ENCODE measurements around the gene ASTN2.

Gene ASTN2

DNA sequence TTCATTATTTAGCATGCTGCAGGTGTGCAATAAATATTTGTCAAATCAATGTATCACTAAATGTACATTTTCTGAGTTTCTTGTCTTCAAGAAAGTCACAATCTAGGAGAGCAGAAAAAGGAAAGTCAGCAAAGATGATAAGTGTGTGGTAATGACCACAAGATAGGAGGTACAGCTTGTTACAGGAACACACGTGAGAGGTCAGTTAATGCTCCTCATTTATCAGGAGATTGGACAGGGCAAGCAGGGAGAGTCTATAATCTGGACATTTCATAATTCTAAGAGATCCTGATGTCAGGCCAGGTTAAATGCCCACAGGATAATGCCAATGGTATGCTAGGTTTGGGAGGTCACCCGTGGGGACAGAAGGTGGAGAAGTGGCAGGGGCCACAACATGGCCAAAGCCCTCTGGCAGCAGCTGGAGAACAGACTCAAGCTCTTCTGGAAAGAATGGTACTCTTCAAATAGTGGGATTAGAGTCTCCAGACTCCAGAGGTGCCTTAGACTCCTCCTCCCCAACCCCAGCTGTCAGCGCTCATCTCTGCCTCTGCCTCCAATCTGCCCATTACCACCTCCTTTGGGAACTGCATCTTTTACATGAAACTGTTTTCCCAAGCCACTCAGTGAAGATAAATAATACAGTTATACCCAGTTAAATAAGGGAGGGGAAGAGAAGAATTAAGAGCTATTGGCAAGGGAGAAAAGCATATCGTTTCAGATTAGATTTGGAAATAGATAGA, 114.3 kb downstream of the ASTN2 start:
- DNase-seq (ENCODE audit: low spot score) = no peak

DNA sequence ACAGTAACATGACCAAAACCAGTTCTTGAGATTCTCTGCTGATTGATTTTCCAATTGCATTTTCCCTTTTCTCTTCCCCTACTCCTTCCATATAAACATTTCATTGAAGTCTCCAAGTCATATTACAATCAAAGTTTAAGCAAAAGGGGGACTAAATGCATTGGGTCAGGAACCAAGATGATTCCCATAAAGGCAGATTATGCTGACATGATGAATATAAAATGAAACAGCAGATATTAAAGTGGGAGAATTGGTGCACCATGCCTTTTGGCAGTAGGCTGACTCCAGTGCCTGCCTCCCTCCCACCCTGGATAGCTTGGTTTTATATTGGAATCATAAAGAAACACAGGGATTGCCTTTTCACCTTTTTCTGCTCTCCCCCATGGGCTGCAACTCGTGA, 118.4 kb downstream of the ASTN2 start:
- no peak for DNase-seq (ENCODE audit: low spot score)

DNA sequence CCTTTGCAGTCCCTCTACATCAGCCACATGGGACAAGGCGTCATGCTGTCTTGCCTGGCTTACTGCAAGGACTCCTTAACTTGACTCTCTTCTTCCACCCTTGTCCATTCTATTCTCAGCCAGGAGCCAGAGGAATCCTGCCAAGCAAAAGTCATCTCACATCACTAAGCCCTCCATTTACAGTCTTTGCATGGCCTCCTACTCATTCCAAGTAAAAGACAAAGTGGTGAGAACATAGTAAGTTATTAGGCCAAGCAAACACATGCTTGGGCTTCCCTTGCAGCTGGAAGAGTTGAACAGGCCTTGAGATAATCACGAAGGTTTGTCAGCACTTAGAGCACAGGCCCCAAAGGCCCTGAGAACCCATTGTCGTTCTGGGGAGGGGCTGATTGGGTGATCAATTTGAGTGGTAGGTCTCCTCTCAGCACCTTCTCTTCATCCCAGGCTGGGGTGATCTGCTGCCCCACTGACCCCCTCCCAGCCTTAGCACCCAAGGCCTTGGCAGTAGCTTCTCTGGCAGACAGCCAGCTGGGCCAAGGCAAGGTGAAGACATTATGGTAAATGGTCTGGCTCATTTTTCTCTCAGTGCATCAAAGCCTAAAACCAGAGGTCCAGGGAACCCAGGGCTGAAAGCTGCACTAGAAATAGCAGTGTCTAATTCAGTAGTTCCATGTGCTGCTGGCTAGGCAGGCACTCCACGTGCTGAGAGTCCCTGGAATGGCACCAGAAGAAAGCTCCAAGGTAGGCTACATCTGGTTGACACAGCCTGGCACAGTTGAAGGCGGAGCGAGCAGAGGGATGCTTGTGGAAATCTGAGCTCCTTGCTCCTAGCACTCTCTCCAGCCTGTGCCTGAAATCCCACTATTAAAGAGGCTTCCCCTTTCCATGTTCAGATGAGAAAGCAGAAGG, 121.4 kb downstream of the ASTN2 start:
- DNase-seq (ENCODE audit: low spot score) = no peak

- DNase-seq (ENCODE audit: low spot score) = no peak
These were observed 123.8 kb downstream of the ASTN2 start for GRCh38 chr9:117290856-117291622.

- DNase-seq (ENCODE audit: low spot score) = no peak
These were observed 124.5 kb downstream of the ASTN2 start for GRCh38 chr9:117290306-117290840.

GRCh38 chr9:117286245-117286644, 128.6 kb downstream of the ASTN2 start:
- no peak for DNase-seq (ENCODE audit: low spot score)

DNA sequence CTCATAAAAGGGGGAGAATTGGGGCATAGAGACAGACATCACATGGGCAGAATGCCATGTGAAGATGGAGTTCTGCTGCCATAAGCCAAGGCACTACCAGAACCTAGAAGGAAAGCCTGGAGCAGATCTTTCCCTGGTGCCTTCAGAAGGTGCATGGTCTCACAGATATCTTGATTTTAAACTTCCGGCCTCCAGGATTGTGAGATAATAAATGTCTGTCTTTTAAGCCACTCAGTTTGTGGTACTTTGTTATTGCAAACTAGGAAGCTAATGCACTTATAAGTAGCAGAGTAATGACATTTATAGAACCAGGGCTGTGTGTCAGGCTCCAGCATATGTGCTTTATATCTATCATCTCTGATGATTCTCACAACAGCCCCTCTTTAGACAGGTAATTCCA, 130.4 kb downstream of the ASTN2 start:
- DNase-seq (ENCODE audit: low spot score) = no peak

GRCh38 chr9:117282541-117282940, 132.3 kb downstream of the ASTN2 start:
- DNase-seq (ENCODE audit: low spot score) = no peak

- no peak for DNase-seq (ENCODE audit: low spot score)
These were observed 136.3 kb downstream of the ASTN2 start for GRCh38 chr9:117278471-117279035.

DNA sequence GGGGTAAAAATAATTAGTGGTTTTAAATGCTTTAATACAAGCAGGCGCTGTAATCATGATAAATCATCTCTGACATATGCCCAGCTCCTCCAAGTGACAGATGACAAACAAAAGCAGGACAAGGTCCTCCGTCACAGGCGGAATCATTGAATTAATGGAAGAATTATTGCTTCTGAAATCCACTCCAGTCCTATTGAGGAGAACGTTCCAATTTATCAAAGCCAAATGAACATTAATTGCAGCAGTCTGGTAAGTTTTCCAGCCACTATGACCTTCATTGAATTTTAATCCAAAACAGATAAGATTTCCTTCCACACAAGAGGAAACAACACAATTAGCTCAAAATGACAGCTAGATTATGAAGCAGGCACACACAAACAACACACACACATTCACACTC, 136.8 kb downstream of the ASTN2 start:
- no peak for DNase-seq (ENCODE audit: low spot score)

DNA sequence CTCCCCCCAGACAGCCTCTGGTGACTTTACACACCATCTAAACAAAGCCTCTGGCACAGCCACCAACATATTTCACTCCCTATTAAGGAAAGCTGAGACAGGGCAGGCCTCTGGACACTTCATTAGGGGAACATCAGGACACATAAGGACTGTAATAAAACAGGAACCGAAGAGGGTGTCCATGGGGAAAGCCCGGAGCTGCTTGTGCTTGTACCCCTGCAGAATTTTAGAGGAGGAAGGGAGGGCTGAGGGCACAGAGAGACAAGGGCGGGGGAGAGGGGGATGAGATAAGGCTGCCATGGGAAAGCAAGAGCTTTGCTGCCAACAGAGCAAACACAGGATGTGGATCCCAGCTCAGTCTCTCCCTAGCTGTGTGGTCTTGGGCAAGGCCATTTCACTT, 138.4 kb downstream of the ASTN2 start:
- DNase-seq (ENCODE audit: low spot score) = no peak

DNA sequence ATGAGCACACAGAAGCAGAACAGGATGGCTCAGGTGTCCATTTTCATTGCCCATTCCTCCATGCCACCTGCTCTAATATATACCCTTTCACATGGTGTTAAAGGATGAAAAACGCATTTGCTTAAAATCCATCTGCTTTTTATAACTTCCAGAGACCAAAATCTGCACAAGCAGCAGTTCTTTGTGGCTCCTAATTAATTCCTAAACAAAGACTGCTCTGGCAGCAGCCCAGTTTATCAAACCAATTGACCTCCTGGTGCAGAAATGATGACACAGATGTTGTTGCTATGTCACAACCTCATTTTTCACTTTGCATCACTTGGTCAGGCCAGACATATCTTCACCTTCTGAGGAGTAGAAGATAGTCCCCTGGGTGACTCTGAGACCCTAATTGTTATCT, 141.2 kb downstream of the ASTN2 start:
- DNase-seq (ENCODE audit: low spot score) = no peak

- no peak for DNase-seq (ENCODE audit: low spot score)
These were observed 145.9 kb downstream of the ASTN2 start for GRCh38 chr9:117268847-117269446.

- no peak for DNase-seq (ENCODE audit: low spot score)
These were observed 147.9 kb downstream of the ASTN2 start for GRCh38 chr9:117266855-117267497.

DNA sequence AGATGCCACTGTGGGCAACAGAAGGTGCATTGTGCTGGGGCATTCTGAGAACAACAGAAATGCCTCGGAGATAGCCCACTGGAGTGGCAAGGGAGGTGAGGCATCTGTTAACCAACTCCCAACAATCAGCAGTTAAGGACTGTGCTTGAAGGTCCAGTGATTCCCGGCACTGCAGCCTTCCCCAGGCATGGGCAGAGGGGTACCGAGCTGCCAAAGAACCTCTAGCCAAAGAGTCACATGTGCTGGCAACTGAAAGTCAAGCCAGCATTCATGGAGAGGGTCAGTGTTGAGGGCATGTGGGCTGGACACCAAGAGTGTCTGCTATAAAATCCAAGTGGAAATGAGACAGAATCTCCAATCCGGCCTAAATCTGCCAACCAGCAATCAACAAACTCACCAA, 149.6 kb downstream of the ASTN2 start:
- DNase-seq (ENCODE audit: low spot score) = no peak

DNA sequence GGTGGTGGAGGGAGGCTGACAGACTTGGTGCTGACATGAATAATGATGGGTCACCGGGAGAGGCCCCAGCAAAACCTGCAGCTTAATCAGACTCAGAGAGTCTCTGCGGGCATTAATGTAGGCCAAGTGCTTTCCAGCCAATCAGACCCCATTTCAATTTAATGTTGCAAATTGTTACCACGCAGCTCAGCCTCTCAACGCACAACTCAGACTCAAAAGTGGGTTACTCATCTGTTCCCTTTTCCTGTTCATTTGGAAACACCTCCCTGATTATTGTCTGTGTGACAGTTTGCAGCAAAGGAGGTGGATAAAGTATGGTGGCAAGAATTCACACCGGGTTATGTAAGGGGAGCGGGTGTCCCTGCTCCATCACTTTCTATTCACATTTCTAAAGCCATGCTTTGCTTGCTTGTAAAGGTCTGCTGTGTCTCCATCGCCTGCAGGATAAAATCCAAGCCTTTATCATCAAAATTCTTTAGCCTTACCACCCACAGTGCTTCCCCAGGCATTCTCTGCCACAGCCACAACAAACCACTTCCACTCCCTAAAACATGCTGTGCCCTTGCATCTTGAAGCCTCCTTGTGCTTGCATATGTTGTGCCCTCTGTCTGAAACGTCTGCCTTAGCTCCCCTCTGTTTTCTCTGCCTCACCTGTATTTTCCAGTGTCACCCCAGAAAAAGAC, 156.5 kb downstream of the ASTN2 start:
- DNase-seq (ENCODE audit: low spot score) = no peak

GRCh38 chr9:117253261-117253660, 161.6 kb downstream of the ASTN2 start:
- no peak for DNase-seq (ENCODE audit: low spot score)

- DNase-seq (ENCODE audit: low spot score) = no peak
These were observed 164.1 kb downstream of the ASTN2 start for GRCh38 chr9:117250610-117251215.

GRCh38 chr9:117249799-117250198, 165.1 kb downstream of the ASTN2 start:
- DNase-seq (ENCODE audit: low spot score) = no peak

DNA sequence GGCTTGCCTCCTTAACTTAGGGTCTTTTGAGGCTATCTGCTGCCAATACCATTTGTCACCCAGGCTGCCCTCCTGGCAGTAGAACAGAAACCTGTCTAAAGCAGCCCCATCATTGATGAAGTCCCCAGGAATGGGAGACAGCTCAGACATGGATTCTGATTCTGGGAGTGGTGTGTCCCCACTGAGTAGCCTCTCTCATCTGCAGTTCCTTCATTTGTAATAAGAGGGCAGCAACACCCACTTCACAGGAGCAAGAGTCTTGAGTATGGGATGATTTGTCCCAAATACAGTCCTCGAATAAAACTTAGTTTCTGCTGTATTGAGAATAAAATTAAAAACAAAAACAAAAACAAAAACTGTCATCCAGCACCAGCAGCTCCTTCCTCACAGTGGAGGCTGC, 167.6 kb downstream of the ASTN2 start:
- DNase-seq (ENCODE audit: low spot score) = no peak

All from AG08396 (cell line).